SK-N-SH (cell line): ENCODE measurements around the gene FAM162A. TPM values are rescaled to one million over a fixed set of nuclear protein-coding genes. Genes with fewer than 3 reads are reported as not detected.

Experiments used
- CTCF ChIA-PET: fragments of 300-600, 350-600 bp; formaldehyde crosslinking; extraction: SDS; loops from one replicate; lab custom pipeline; 2021; lab: Yijun Ruan, JAX
- POLR2A ChIA-PET: fragments of 350-600 bp; sonication (Branson Sonifier 250); formaldehyde crosslinking; extraction: SDS; loops from one replicate; lab custom pipeline; 2020; ENCODE audit warnings: antibody characterized with exemption, inconsistent platforms; lab: Yijun Ruan, JAX
- DNase-seq: peaks from one replicate; pipeline ENCODE4 v3.0.0; 2012
- H2AFZ ChIP-seq: fragments of 200-600 bp; sonication (generic); 2 replicates; pipeline ENCODE4 v1.8.1; 2016; ENCODE audit warnings: antibody characterized with exemption, mild to moderate bottlenecking, low read depth
- H3F3A ChIP-seq: fragments of 200-600 bp; sonication (generic); replicated peaks from 2 replicates; pipeline ENCODE3; 2016; ENCODE audit warnings: antibody characterized with exemption, mild to moderate bottlenecking; ENCODE audit not compliant: insufficient read depth
- H3K27ac ChIP-seq, 2 experiments: fragments of 200-500 bp in 1 of 2; fragments of 200-600 bp in 1 of 2; sonication (Bioruptor generic) in 1 of 2; sonication (generic), shearing (Covaris generic) in 1 of 2; 2 replicates each; pipeline versions ENCODE4 v1.5.1 to v1.6.1; 2014 to 2016; ENCODE audit warnings: low read depth in 2 of 2, inconsistent platforms in 1 of 2, low read length in 1 of 2, mild to moderate bottlenecking in 1 of 2, mixed read lengths in 1 of 2
- H3K27me3 ChIP-seq: fragments of 200-600 bp; sonication (generic), shearing (Covaris generic); 2 replicates; pipeline ENCODE4 v1.6.1; 2016; ENCODE audit warnings: mixed run types; ENCODE audit not compliant: insufficient read depth
- H3K36me3 ChIP-seq, 2 experiments: fragments of 200-500 bp in 1 of 2; fragments of 200-600 bp in 1 of 2; sonication (Bioruptor generic) in 1 of 2; sonication (generic) in 1 of 2; replicated peaks in 1 of 2; 2 replicates each; pipeline versions ENCODE3 to v1.5.1; 2014 to 2016; ENCODE audit warnings: low read length in 1 of 2, mild to moderate bottlenecking in 1 of 2; ENCODE audit not compliant: insufficient read depth in 2 of 2, control insufficient read depth in 1 of 2
- H3K4me1 ChIP-seq, 2 experiments: fragments of 200-500 bp in 1 of 2; fragments of 200-600 bp in 1 of 2; sonication (Bioruptor generic) in 1 of 2; sonication (generic), shearing (Covaris generic) in 1 of 2; 2 replicates each; pipeline versions ENCODE4 v1.5.1 to v1.6.1; 2014 to 2016; ENCODE audit warnings: low read depth in 1 of 2, low read length in 1 of 2, mixed run types in 1 of 2; ENCODE audit not compliant: insufficient read depth in 2 of 2, control insufficient read depth in 1 of 2
- H3K4me2 ChIP-seq: fragments of 200-600 bp; sonication (generic), shearing (Covaris generic); 2 replicates; pipeline ENCODE4 v1.6.1; 2017; ENCODE audit warnings: mixed run types
- H3K4me3 ChIP-seq, 2 experiments: fragments of 200-500 bp in 1 of 2; fragments of 200-600 bp in 1 of 2; sonication (Bioruptor generic) in 1 of 2; sonication (generic), shearing (Covaris generic) in 1 of 2; 2 replicates each; pipeline versions ENCODE4 v1.5.1 to v1.8.1; 2014 to 2016; ENCODE audit warnings: low read depth in 2 of 2, inconsistent platforms in 1 of 2, low read length in 1 of 2, mild to moderate bottlenecking in 1 of 2, mixed read lengths in 1 of 2, moderate library complexity in 1 of 2
- H3K79me2 ChIP-seq: fragments of 200-600 bp; sonication (generic); 2 replicates; pipeline ENCODE4 v1.8.1; 2017; ENCODE audit warnings: mild to moderate bottlenecking; ENCODE audit not compliant: insufficient read depth
- H3K9ac ChIP-seq: fragments of 200-600 bp; sonication (generic); 2 replicates; pipeline ENCODE4 v1.6.1; 2017; ENCODE audit warnings: mixed run types
- H3K9me2 ChIP-seq: fragments of 200-600 bp; sonication (generic); 2 replicates; pipeline ENCODE4 v1.6.1; 2017; ENCODE audit warnings: mixed run types
- H3K9me3 ChIP-seq: fragments of 200-600 bp; sonication (generic); 2 replicates; pipeline ENCODE4 v1.6.1; 2017; ENCODE audit warnings: mixed run types, mild to moderate bottlenecking, moderate library complexity
- H4K20me1 ChIP-seq: fragments of 200-600 bp; sonication (generic); 2 replicates; pipeline ENCODE4 v1.6.1; 2017; ENCODE audit warnings: mild to moderate bottlenecking, mixed run types; ENCODE audit not compliant: insufficient read depth
- EZH2phosphoT487 ChIP-seq: fragments of 200-600 bp; sonication (generic); IDR thresholded peaks from 2 replicates; pipeline ENCODE4 v1.6.1; 2017; ENCODE audit warnings: low read depth, mixed run types, mild to moderate bottlenecking, antibody characterized with exemption, moderate library complexity, borderline replicate concordance
- FOXJ3 ChIP-seq: sonication (generic); formaldehyde crosslinking; IDR thresholded peaks from 2 replicates; pipeline ENCODE4 v1.5.1; 2020; ENCODE audit warnings: mild to moderate bottlenecking, missing genetic modification reagents
- NRF1 ChIP-seq: IDR thresholded peaks from 2 replicates; pipeline ENCODE4 v1.6.1; 2012; ENCODE audit warnings: low read depth, mild to moderate bottlenecking, low read length
- RCOR1 ChIP-seq: fragments of 150-350 bp; IDR thresholded peaks from 2 replicates; pipeline ENCODE4 v1.6.1; 2017; ENCODE audit warnings: antibody characterized with exemption, low read length
- WGBS: methylation state at CpG from one replicate; pipeline ENCODE4 v1.1.6; 2017; ENCODE audit warnings: low lambda C conversion rate; 5-methylcytosine and 5-hydroxymethylcytosine counted together
- polyA plus RNA-seq, 3 experiments: library from polyadenylated mRNA; depleted of rRNA; stranded (reverse); fragments of >200 nt; gene quantifications; 2 replicates each; pipeline ENCODE4 v1.2.3, GENCODE V29; 2012
- TF ChIP-seq, protein P1 (sequence below): IDR thresholded peaks from 2 replicates; pipeline ENCODE4; 2012
- TF ChIP-seq, protein P2 (sequence below): IDR thresholded peaks from 2 replicates; pipeline ENCODE4 v1.4.0; 2012; ENCODE audit warnings: low read depth, borderline replicate concordance
- TF ChIP-seq, protein P3 (sequence below): fragments of 200-600 bp; sonication (generic); IDR thresholded peaks from 2 replicates; pipeline ENCODE4 v1.6.1; 2017; ENCODE audit warnings: antibody characterized with exemption, mild to moderate bottlenecking, moderate library complexity
- TF ChIP-seq, protein P4 (sequence below): fragments of 150-350 bp; IDR thresholded peaks from 2 replicates; pipeline ENCODE4 v1.6.1; 2017; ENCODE audit warnings: antibody characterized with exemption, low read length, low read depth, borderline replicate concordance

The FAM162A gene
- polyA plus RNA-seq, 1 of the 3 experiments (the other 2 are of a cell fraction): 35.1 TPM

DNA sequence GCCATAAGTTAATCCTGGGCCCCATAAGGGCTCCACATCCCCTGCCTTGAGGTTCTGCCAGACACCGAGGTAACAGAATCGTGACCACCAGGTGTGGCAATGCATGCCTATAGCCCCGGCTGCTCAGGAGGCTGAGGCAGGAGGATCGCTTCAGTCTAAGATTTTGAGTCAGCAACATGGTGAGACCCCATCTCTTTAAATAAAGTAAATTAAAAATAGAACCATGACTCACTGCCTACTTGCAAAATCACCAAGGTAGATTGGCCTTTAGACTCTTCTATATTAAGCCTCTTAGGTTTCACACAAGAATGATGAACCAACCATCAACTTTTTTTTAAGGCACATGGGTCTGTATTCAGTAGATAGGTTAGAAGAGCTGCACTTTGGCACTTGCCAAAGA, 22.2 kb downstream of the FAM162A start:
- H3K4me1 ChIP-seq: no peaks in the 10 kb centered on the region

More for the DNA sequence above, 22.2 kb downstream of the FAM162A start:
- no peaks in the 10 kb centered on the region for H3K9me3 ChIP-seq
- no peak overlapping the region for H3K4me3 ChIP-seq
- TF ChIP-seq, protein P1, sequence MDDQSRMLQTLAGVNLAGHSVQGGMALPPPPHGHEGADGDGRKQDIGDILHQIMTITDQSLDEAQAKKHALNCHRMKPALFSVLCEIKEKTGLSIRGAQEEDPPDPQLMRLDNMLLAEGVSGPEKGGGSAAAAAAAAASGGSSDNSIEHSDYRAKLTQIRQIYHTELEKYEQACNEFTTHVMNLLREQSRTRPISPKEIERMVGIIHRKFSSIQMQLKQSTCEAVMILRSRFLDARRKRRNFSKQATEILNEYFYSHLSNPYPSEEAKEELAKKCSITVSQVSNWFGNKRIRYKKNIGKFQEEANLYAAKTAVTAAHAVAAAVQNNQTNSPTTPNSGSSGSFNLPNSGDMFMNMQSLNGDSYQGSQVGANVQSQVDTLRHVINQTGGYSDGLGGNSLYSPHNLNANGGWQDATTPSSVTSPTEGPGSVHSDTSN: no peak
- no peak for TF ChIP-seq NRF1
- TF ChIP-seq, protein P2, sequence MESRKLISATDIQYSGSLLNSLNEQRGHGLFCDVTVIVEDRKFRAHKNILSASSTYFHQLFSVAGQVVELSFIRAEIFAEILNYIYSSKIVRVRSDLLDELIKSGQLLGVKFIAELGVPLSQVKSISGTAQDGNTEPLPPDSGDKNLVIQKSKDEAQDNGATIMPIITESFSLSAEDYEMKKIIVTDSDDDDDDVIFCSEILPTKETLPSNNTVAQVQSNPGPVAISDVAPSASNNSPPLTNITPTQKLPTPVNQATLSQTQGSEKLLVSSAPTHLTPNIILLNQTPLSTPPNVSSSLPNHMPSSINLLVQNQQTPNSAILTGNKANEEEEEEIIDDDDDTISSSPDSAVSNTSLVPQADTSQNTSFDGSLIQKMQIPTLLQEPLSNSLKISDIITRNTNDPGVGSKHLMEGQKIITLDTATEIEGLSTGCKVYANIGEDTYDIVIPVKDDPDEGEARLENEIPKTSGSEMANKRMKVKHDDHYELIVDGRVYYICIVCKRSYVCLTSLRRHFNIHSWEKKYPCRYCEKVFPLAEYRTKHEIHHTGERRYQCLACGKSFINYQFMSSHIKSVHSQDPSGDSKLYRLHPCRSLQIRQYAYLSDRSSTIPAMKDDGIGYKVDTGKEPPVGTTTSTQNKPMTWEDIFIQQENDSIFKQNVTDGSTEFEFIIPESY: no peak
- TF ChIP-seq, protein P3, sequence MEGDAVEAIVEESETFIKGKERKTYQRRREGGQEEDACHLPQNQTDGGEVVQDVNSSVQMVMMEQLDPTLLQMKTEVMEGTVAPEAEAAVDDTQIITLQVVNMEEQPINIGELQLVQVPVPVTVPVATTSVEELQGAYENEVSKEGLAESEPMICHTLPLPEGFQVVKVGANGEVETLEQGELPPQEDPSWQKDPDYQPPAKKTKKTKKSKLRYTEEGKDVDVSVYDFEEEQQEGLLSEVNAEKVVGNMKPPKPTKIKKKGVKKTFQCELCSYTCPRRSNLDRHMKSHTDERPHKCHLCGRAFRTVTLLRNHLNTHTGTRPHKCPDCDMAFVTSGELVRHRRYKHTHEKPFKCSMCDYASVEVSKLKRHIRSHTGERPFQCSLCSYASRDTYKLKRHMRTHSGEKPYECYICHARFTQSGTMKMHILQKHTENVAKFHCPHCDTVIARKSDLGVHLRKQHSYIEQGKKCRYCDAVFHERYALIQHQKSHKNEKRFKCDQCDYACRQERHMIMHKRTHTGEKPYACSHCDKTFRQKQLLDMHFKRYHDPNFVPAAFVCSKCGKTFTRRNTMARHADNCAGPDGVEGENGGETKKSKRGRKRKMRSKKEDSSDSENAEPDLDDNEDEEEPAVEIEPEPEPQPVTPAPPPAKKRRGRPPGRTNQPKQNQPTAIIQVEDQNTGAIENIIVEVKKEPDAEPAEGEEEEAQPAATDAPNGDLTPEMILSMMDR: no peak
- TF ChIP-seq, protein P4, sequence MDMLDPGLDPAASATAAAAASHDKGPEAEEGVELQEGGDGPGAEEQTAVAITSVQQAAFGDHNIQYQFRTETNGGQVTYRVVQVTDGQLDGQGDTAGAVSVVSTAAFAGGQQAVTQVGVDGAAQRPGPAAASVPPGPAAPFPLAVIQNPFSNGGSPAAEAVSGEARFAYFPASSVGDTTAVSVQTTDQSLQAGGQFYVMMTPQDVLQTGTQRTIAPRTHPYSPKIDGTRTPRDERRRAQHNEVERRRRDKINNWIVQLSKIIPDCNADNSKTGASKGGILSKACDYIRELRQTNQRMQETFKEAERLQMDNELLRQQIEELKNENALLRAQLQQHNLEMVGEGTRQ: no peak
- TF ChIP-seq EZH2phosphoT487: no peak
- TF ChIP-seq FOXJ3 (CRISPR knock-in tag): no peak
- TF ChIP-seq RCOR1: no peak
- H3F3A ChIP-seq: peaks cover 17% of the 10 kb centered on the region
- DNase-seq: no peak
- no peak overlapping the region for H3K9ac ChIP-seq
- CTCF ChIA-PET: interaction anchor here (0.7 to 0.9 kb wide), 2 partner anchors 13 to 1083 kb away, joined by 3 to 4 read pairs; no protein-coding TSS in a partner anchor
- 88% methylated on average over 2 of the region's 4 CpGs for WGBS
- no peaks in the 10 kb centered on the region for H4K20me1 ChIP-seq
- no peak overlapping the region for H2AFZ ChIP-seq
- no peaks in the 10 kb centered on the region for H3K79me2 ChIP-seq
- no peaks in the 10 kb centered on the region for H3K27me3 ChIP-seq
- POLR2A ChIA-PET: no interaction called here
- H3K36me3 ChIP-seq: peaks cover 29 to 46% of the 10 kb centered on the region in 2 experiments
- H3K4me2 ChIP-seq: no peak overlapping the region
- H3K27ac ChIP-seq: no peak overlapping the region
- no peaks in the 10 kb centered on the region for H3K9me2 ChIP-seq
